ENCODE data around the gene WDR70.
"Not testable (repeated sequence)": the region's sequence is repeated elsewhere in the genome, so short reads cannot be mapped to it uniquely, and the experiment has no call there.

The WDR70 gene

DNA sequence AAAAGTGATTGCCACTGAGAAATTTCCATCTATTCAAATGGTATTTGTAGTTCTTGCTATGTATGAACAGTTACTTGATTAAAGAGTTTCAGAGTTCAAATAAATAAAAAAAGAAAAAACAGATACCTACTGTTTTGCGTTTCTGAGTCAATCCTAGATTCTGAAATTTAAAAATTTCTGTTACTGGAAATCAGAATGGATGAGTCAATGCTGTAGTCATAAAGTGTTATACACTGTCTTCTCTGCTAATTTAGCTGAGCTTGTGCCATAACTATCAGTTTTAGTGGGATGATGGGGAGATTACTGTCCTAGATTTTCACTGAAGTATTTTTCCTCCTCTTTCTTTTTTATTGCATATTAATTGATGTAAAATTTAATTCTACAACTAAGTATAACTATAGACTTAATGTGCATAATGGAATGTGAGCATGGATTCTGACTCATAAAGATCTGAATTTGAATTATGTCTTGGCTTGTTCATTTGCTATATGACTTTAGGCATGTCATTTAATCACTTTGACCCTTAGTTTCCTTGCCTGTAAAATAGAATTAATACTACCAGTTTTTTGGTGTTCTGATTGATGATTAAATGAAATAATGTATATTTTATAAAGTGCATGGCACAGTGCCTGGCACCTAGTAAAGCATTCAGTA, 75.4 kb downstream of the WDR70 start:
- not testable (repeated sequence) for DNase-seq

GRCh38 chr5:37463191-37464051, 84.3 kb downstream of the WDR70 start:
- DNase-seq, result not testable (repeated sequence)

- DNase-seq, result not testable (repeated sequence)
Measured at GRCh38 chr5:37464581-37464980, 85.5 kb downstream of the WDR70 start.

DNA sequence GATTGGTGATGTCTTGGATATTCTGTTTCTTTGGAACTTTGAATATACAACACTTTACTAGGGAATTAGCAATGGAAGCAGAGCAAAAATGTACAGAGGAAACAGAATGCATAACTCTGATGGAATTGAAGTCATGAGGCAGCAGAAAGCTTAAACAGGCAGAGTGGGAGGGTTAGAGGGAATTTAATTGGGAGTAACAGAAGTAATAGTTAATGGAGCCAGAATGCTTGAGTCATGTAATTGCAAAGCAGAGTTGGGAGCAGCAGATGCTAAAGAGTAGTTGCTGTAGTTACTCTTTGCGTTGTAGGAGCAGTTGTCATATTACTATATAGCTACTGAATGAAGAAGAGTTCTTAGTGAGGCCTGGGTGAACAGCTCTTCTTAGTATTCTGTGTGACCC, 90.3 kb downstream of the WDR70 start:
- DNase-seq, result not testable (repeated sequence)

DNA sequence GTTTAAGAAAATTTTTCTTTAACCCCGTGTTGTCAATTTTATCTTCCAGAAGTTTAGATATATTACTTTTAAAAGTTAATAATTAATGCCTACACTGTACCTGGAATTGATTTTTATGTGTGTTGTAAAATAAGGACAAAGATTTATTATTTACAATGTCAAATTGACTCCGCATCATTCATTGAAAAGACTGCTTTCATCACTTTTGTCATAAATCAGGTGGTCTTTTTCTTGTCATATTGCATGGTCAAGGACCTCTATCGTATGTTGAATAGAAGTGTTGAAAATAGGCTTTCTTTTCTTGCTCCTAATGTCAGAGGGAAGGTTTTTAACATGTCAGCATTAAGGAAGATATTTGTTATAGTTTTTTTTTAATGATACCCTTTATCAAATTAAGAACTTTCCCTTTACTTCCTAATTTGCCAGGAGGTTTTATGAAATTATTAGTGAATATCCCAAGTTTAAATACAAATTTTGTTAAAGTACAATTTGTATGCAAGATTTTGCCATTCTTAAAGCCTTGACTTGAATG, 92.6 kb downstream of the WDR70 start:
- no peak for DNase-seq

GRCh38 chr5:37477426-37477825, 98.3 kb downstream of the WDR70 start:
- DNase-seq, result no peak

DNA sequence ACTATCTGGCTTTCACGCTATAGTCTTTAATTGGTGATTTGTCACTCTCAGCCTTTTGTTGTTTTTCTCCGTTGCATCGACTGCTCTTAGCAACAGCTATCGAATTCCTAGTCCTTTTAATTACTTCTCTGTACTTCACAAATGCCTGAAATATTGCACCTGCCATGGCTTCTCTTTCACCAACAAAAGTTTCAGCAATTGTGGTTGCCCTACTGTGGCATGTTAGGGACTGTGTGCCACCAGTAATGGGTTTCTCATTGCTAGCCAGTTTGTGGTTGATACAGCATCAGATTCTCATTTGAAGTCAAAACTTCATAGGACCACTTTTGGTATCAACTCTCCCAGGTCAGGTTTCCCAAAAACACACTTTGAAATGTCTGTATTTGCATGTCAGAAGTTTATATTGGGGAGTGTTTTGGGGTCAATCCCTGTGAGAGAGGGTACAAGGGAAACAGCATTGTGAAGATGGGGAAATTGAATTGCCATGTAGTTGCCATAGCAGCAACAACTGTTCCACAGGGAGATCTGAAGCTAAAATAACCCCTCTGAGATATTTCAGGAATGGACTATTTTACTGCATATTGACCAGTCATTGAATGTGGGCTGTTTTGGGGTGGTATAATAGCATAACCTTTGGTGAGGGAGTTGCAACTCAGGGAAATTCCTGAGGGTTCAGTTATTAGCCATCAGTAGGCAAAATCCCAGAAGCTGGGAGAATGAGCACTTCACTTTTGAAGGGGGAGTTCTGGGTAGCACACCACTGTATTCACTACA, 99.2 kb downstream of the WDR70 start:
- DNase-seq, result no peak

GRCh38 chr5:37481395-37481794, 102.3 kb downstream of the WDR70 start:
- DNase-seq, result not testable (repeated sequence)

DNA sequence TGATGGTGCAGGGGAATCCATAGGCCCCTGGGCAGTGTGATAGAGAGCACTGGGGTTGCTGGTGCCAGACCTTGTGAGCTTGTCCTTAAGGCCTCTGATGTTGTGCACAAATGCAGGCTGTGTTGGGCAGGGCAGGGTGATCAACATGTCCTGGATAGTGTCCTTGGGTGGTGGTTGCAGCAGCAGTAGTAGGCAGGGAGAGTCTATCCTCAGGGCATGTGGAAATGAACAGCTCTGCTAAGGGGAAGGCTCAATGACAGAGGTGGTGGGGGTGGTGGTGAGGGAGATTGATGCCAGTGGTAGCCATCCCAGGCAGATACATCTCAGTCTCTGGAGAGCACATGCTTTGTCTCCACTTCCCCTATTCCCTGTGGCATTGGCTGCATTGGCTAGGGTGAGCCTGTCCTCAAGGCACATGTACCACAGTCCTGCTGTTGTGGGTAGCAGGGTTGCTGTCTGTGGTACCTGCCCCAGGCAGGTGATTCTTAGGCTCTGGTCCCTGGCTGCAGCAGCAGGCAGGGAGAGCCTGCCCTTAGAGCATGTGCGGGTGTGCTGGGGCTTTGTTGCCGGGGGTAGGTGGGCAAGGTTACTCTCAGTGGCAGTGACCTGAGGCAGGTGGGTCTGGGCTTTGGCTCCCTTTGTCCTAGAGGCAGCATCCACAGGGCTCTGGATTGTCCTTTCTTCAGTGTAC, 111.1 kb downstream of the WDR70 start:
- no peak for DNase-seq

DNA sequence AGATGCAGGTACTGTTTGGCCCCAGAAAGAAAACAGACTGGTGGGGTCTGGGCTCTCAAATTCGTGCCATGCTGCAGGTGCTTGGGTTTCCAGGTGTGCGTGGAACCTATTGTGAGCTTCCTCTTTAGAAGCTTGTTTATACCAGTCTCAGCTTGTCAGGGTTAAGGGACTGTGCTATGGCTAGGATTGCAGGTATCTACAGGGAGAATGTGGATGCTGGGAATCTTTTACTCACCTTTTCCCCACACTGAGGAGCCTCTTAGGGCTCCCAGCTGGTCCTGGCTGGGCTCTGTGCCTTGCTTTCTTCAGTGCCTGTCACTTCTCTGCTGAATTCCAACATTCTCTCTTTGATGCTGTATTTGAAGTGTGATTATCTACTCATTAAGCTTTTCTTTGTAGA, 111.8 kb downstream of the WDR70 start:
- DNase-seq, result no peak

DNA sequence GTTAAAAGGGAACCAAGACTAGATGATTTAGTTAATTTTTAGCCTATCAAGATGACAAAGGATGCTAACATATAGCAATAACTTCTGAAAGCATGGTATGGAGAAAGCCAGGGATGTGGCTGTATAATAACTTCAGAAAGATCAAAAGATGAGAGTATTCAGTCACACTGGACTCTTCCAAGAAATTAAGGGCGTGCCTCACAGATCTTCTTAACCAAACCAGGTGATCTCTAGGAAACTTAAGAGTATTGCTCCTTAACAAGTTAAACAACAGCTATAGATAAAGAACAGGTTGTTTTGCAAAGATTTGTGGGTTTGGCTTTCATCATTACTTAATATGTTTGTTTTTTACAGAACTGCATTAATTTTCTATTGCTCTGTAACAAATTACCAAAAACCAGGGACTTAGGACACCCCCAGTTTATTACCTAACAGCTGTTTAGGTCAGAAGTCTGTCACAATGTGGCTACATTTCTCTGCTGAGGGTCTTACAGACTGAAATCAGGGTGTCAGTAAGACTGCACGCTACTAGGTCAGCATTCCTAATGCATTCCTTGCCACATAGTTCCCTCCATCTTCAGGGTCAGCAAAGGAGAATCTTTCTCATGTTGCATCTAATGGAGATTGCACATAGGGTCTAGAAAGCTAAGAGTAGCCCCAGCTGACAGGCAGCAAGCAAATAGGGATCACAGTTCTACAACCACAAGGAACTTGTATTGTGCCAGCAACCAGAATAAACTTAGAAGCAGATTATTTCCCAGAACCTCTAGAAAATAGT, 113.8 kb downstream of the WDR70 start:
- no peak for DNase-seq

DNA sequence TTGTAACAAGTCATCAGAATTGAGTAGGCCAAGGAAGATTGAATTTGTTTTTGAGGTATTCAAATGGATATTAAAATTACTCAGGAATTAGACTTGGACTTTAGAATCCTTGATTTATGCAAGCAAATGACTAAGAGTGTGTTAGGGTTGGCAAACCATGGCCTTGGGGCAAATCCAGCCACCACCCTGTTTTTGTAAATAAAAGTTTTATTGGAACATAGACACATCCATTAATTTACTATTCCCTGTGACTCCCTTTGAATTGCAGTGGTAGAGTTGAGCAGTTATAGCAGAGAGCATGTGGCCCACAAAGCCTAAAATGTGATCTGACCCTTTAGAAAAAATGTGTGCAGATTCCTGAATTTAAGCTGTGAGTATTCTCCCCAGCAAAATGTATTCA, 115.6 kb downstream of the WDR70 start:
- no peak for DNase-seq

DNA sequence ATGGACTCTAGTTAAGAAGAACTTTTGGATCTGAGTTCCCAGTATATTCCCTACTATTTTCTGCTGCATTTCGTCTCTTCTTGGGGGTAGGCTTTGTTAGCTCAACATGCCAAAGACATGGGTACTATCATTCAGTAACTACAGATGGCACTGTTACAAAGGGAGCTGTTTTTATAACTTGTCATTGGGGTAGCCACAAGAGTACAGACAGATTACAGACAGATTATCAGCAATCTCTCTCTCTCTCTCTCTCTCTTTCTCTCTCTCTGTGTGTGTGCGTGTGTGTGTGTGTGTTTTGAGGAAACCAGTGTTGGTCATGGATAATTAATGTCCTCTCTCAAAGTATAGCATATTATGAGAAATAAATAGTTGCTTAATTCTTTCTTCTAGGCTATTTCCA, 116.1 kb downstream of the WDR70 start:
- DNase-seq, result no peak

DNA sequence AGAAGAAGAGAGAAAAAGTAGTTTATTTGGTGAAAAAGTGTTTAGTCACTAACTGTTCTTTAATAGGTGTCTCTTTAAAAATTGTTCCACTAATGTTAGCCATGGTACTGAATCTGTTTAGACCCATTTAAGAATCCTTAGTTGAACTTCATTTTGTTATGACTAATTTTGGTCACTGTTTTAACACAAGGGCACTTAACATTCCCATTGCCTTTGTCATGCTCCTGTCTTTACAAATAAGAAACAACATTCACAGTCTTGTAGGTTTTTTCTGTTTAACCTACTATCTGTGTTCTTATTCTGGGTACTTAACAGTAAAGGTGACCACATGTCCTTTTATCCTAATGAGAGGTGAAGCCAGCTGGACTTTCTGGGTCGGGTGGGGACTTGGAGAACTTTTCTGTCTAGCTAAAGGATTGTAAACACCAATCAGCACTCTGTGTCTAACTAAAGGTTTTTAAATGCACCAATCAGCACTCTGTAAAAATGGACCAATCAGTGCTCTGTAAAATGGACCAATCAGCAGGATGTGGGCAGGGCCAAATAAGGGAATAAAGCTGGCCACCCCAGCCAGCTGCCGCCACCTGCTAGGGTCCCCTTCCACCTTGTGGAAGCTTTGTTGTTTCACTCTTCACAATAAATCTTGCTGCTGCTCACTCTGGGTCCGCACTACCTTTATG, 116.7 kb downstream of the WDR70 start:
- no peak for DNase-seq

DNA sequence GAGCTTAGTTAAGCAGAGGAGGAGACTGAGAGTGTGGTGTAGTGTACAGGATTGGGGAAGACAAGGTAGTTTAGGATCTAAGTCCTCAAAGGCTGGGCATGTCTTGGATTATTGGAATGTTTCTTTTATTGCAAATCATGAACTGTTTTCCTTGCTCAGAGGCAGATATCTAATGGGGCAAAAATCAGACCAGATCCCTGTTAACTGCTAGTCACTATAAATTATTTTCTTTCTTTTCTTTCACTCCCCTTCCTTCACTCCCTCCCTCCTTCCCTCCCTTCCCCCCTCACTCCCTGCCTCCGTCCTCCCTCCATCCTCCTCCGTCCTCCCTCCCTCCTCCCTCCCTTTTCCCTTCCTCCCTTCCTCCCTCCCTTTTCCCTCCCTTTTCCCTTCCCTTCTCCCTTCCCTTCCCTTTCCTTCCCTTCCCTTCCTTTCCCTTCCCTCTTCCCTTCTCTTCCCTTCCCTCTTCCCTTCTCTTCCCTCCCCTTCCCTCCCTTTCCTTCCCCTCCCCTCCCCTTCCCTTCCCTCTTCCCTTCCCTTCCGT, 117.9 kb downstream of the WDR70 start:
- no peak for DNase-seq

GRCh38 chr5:37501152-37501551, 122.0 kb downstream of the WDR70 start:
- no peak for DNase-seq

DNA sequence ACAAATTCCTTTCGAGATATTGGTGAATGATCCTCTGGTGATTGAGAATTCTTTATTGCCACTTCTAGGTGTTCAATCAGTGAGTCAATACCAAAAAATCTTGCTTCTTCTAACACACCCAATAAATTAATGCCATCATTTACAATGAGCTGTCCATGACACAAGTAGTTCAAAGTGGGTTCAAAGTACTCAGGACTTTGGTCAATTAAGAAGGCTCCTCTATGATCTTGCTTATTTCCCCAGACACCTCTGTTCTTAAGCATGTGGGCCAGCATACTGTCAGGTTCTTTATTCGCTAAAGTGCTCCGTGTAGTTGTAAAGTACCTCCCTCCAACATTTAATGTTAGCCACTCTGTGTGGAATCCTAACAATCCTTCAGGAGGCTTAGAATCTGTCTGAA, 127.1 kb downstream of the WDR70 start:
- no peak for DNase-seq

- no peak for DNase-seq
Measured at GRCh38 chr5:37506722-37507121, 127.6 kb downstream of the WDR70 start.

- DNase-seq, result no peak
Measured at GRCh38 chr5:37511646-37512045, 132.5 kb downstream of the WDR70 start.

- DNase-seq, result no peak
Measured at GRCh38 chr5:37514946-37515345, 135.8 kb downstream of the WDR70 start.

DNA sequence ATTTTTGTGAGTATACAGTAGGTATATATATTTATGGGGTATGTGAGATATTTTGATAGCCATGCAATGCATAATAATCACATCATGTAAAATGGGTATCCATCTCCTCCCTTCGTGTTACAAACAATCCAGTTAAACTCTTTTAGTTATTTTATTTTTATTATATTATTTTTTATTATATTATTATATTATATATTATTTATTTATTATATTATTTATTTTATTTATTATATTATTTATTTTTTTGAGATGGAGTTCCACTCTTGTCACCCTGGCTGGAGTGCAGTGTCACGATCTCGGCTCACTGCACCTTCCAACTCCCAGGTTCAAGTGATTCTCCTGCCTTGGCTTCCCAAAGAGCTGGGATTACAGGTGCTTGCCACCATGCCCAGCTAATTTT, 138.6 kb downstream of the WDR70 start:
- no peak for DNase-seq
